Neural crest cell (in vitro differentiated cells): Measurements from ENCODE around the gene COL11A2. TPM values are rescaled to one million over a fixed set of nuclear protein-coding genes. Genes with fewer than 3 reads are reported as not detected.

Experiments
- DNase-seq: peaks from one replicate; pipeline ENCODE4 v3.0.0; 2021; ENCODE audit warnings: low read depth, mixed read lengths, low spot score
- H3K27ac Mint-ChIP-seq: one replicate; pipeline ENCODE4 v1.8.0; 2021; ENCODE audit warnings: mild to moderate bottlenecking, mixed read lengths; ENCODE audit not compliant: unreplicated experiment
- H3K27me3 Mint-ChIP-seq: 2 replicates; pipeline ENCODE4 v1.8.0; 2021; ENCODE audit warnings: low read depth, mild to moderate bottlenecking, mixed read lengths
- H3K36me3 Mint-ChIP-seq: 2 replicates; pipeline ENCODE4 v1.8.0; 2021; ENCODE audit warnings: low read depth, mild to moderate bottlenecking, mixed read lengths
- H3K4me1 Mint-ChIP-seq: 2 replicates; pipeline ENCODE4 v1.8.0; 2021; ENCODE audit warnings: mixed read lengths
- H3K4me3 Mint-ChIP-seq: one replicate; pipeline ENCODE4 v1.8.0; 2021; ENCODE audit warnings: mild to moderate bottlenecking, mixed read lengths
- H3K9me3 Mint-ChIP-seq: 2 replicates; pipeline ENCODE4 v1.8.0; 2021; ENCODE audit warnings: mixed read lengths
- CTCF ChIP-seq: fragments of 200-600 bp; sonication (generic); conservative IDR thresholded peaks from 2 replicates; pipeline ENCODE4 v1.5.0; 2021; ENCODE audit warnings: antibody characterized with exemption, mild to moderate bottlenecking
- total RNA-seq: library from RNA; stranded (reverse); gene quantifications from 2 replicates; pipeline ENCODE4 v1.2.1, GENCODE V29; 2021

The COL11A2 gene
- total RNA-seq, 1 donor from 2014 or later = 4.2 TPM

- Mint-ChIP-seq H3K27me3 (no peaks in the 10 kb centered on the region), H3K36me3 (peaks cover 22% of the 10 kb centered on the region), H3K9me3 (no peaks in the 10 kb centered on the region), H3K4me1 (peaks cover 91% of the 10 kb centered on the region), H3K4me3 (peak overlapping the region; percentile 99), H3K27ac (peak overlapping the region; percentile 22)
- TF ChIP-seq CTCF = no peak
- DNase-seq = no peak
These were observed 9.7 kb upstream of the COL11A2 start for GRCh38 chr6:33201935-33202334.

GRCh38 chr6:33201147-33201545 is 8.9 kb upstream of the COL11A2 start:
- no peaks in the 10 kb centered on the region for H3K9me3 Mint-ChIP-seq
- H3K4me1 Mint-ChIP-seq = peaks cover 89% of the 10 kb centered on the region
- H3K36me3 Mint-ChIP-seq = peaks cover 23% of the 10 kb centered on the region
- peak overlapping the region; percentile 98 for H3K27ac Mint-ChIP-seq
- peak; percentile 21 for TF ChIP-seq CTCF
- no peak for DNase-seq
- H3K4me3 Mint-ChIP-seq = peak overlapping the region; percentile 99
- no peaks in the 10 kb centered on the region for H3K27me3 Mint-ChIP-seq

- no peak for TF ChIP-seq CTCF
- Mint-ChIP-seq H3K27ac (peak within 1 kb of the TSS; percentile 98), H3K4me1 (peaks cover 89% of the 10 kb centered on the region)
These were observed 8.2 kb upstream of the COL11A2 start, which contains the start of the genes RXRB and SLC39A7 for GRCh38 chr6:33200219-33201146. TSS of gene RXRB (minus strand) at chr6:33200665. CDS start at chr6:33200476, 189 bp downstream. TSS of gene SLC39A7 (plus strand) at chr6:33200867. CDS start at chr6:33201246, 379 bp downstream.

GRCh38 chr6:33199687-33200218 is 7.5 kb upstream of the COL11A2 start:
- Mint-ChIP-seq H3K4me3 (peak overlapping the region; percentile 99), H3K27ac (peak overlapping the region; percentile 78), H3K27me3 (no peaks in the 10 kb centered on the region), H3K36me3 (peaks cover 34% of the 10 kb centered on the region), H3K4me1 (peaks cover 87% of the 10 kb centered on the region), H3K9me3 (no peaks in the 10 kb centered on the region)
- no peak for TF ChIP-seq CTCF
- no peak for DNase-seq

More at GRCh38 chr6:33200219-33201146, 8.2 kb upstream of the COL11A2 start, which contains the start of the genes RXRB and SLC39A7:
- H3K36me3 Mint-ChIP-seq = peaks cover 28% of the 10 kb centered on the region
- H3K27me3 Mint-ChIP-seq = no peaks in the 10 kb centered on the region
- H3K9me3 Mint-ChIP-seq = no peaks in the 10 kb centered on the region
- DNase-seq = peak; percentile 98
- peak within 1 kb of the TSS; percentile 99 for H3K4me3 Mint-ChIP-seq

GRCh38 chr6:33198853-33199436 is 6.7 kb upstream of the COL11A2 start:
- no peaks in the 10 kb centered on the region for H3K27me3 Mint-ChIP-seq
- peaks cover 85% of the 10 kb centered on the region for H3K4me1 Mint-ChIP-seq
- no peak overlapping the region for H3K27ac Mint-ChIP-seq
- no peaks in the 10 kb centered on the region for H3K9me3 Mint-ChIP-seq
- H3K36me3 Mint-ChIP-seq = peaks cover 35% of the 10 kb centered on the region
- H3K4me3 Mint-ChIP-seq = peak overlapping the region; percentile 99
- DNase-seq = no peak
- no peak for TF ChIP-seq CTCF
